MCF 10A (cell line): ENCODE results near the gene ARG1. TPM values are rescaled to one million over a fixed set of nuclear protein-coding genes. Genes with fewer than 3 reads are reported as not detected.

ENCODE experiments used
- BruUV-seq: library from RNA; stranded (reverse); fragments of 400-500 nt; replicated peaks from 2 replicates; lab custom pipeline; 2021; lab: Mats Ljungman, UMichigan
- CTCF ChIA-PET: fragments of 300-600 bp; sonication (Branson Sonifier 250); formaldehyde crosslinking; extraction: SDS; loops from one replicate; lab custom pipeline; 2021; ENCODE audit warnings: antibody characterized with exemption, inconsistent platforms; lab: Yijun Ruan, JAX
- POLR2A ChIA-PET: fragments of 300-600, 350-650 bp; sonication (Branson Sonifier 250); formaldehyde crosslinking; extraction: SDS; loops from one replicate; lab custom pipeline; 2020; ENCODE audit warnings: antibody characterized with exemption, inconsistent platforms; lab: Yijun Ruan, JAX
- DNase-seq: peaks from one replicate; pipeline ENCODE4 v3.0.0-alpha.2; 2018; ENCODE audit not compliant: unreplicated experiment
- H3K27ac Mint-ChIP-seq: one replicate; pipeline ENCODE4 v1.8.0; 2022; ENCODE audit warnings: mild to moderate bottlenecking, low read depth, mixed read lengths; ENCODE audit not compliant: unreplicated experiment
- H3K27me3 Mint-ChIP-seq: one replicate; pipeline ENCODE4 v1.8.0; 2022; ENCODE audit warnings: mixed read lengths; ENCODE audit not compliant: insufficient read depth, unreplicated experiment
- H3K36me3 Mint-ChIP-seq: one replicate; pipeline ENCODE4 v1.8.0; 2022; ENCODE audit warnings: mild to moderate bottlenecking, moderate library complexity, mixed read lengths; ENCODE audit not compliant: insufficient read depth, unreplicated experiment
- H3K4me1 Mint-ChIP-seq: one replicate; pipeline ENCODE4 v1.8.0; 2022; ENCODE audit warnings: mixed read lengths; ENCODE audit not compliant: insufficient read depth, unreplicated experiment
- H3K4me3 Mint-ChIP-seq: one replicate; pipeline ENCODE4 v1.8.0; 2022; ENCODE audit warnings: mild to moderate bottlenecking, moderate library complexity, mixed read lengths; ENCODE audit not compliant: unreplicated experiment
- H3K9me3 Mint-ChIP-seq: one replicate; pipeline ENCODE4 v1.8.0; 2022; ENCODE audit warnings: mixed read lengths; ENCODE audit not compliant: unreplicated experiment
- intact Hi-C: fragments of 100-400 bp; cut with micrococcal nuclease; formaldehyde crosslinking; loops from 2 replicates; pipeline ENCODE4 v1.14.1; 2022
- total RNA-seq: library from RNA; stranded (reverse); gene quantifications from 2 replicates; pipeline ENCODE4 v1.2.3, GENCODE V29; 2022
- TF ChIP-seq, protein P1 (sequence below): fragments of 200-600 bp; IDR thresholded peaks from one replicate; pipeline ENCODE4 v1.8.0; 2022; ENCODE audit warnings: antibody characterized with exemption, mild to moderate bottlenecking; ENCODE audit not compliant: unreplicated experiment

The ARG1 gene
- total RNA-seq, 1 experiment from 2014 or later: not detected

DNA sequence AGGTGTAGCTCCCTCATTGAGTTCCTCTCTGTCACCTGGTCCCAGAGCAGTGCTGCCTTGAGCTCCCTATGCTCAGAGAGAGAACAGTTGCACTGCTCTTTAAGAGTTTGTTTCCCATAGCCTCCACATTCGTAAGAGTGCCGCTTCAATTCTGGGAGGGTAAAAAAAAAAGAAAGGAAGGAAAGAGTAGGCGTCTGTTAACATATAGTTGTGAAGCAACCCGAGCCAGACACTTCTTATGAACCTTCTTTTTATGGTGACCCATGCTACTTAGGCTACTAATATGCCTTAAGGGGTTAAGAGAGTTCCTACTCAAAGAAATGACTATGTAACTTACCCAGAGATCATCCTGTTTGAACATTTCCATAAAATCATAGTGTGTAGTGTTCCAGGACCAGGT lies 4.3 kb upstream of the ARG1 start:
- no peaks in the 10 kb centered on the region for H3K27me3 Mint-ChIP-seq
- TF ChIP-seq, protein P1, sequence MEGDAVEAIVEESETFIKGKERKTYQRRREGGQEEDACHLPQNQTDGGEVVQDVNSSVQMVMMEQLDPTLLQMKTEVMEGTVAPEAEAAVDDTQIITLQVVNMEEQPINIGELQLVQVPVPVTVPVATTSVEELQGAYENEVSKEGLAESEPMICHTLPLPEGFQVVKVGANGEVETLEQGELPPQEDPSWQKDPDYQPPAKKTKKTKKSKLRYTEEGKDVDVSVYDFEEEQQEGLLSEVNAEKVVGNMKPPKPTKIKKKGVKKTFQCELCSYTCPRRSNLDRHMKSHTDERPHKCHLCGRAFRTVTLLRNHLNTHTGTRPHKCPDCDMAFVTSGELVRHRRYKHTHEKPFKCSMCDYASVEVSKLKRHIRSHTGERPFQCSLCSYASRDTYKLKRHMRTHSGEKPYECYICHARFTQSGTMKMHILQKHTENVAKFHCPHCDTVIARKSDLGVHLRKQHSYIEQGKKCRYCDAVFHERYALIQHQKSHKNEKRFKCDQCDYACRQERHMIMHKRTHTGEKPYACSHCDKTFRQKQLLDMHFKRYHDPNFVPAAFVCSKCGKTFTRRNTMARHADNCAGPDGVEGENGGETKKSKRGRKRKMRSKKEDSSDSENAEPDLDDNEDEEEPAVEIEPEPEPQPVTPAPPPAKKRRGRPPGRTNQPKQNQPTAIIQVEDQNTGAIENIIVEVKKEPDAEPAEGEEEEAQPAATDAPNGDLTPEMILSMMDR: no peak

DNA sequence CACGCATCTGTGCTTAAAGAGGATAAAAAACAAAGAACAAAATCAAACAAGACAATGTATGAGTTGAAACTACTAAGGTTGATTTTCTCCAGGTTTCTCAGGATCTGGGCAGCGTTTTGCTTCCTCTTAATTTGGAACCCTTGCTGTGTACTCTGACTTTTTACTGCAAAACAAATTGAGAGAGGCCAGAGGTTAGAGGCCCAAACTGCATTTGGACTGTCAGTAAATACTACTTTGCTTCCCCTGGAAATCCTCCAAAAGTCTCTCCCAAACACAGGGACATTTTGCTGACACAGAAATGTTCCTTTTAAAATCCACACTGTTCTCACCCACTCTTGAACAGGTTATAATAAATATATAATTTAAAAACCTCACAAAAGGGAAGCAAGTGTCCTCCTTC lies 1.1 kb downstream of the ARG1 start:
- CTCF ChIA-PET: no interaction called here
- Mint-ChIP-seq H3K27me3 (no peaks in the 10 kb centered on the region), H3K36me3 (peaks cover 26% of the 10 kb centered on the region), H3K9me3 (no peaks in the 10 kb centered on the region), H3K4me1 (peaks cover 8% of the 10 kb centered on the region), H3K4me3 (no peak overlapping the region), H3K27ac (no peak overlapping the region)
- intact Hi-C loops: no loop called here
- BruUV-seq: no TSS peak
- POLR2A ChIA-PET: no interaction called here
- TF ChIP-seq, protein P1: no peak
- no peak for DNase-seq

More for the DNA sequence above, 4.3 kb upstream of the ARG1 start:
- H3K27ac Mint-ChIP-seq: no peak overlapping the region
- peaks cover 6% of the 10 kb centered on the region for H3K36me3 Mint-ChIP-seq
- POLR2A ChIA-PET: interaction anchor here (0.7 kb wide), 1 partner anchor 21 kb away, joined by 3 read pairs; no protein-coding TSS in a partner anchor
- H3K4me1 Mint-ChIP-seq: no peaks in the 10 kb centered on the region
- CTCF ChIA-PET: interaction anchor here (0.6 kb wide), 1 partner anchor 29 kb away, joined by 4 read pairs; no protein-coding TSS in a partner anchor
- BruUV-seq: no TSS peak
- H3K9me3 Mint-ChIP-seq: no peaks in the 10 kb centered on the region
- H3K4me3 Mint-ChIP-seq: no peak overlapping the region
- DNase-seq: no peak
- intact Hi-C loops: no loop called here

DNA sequence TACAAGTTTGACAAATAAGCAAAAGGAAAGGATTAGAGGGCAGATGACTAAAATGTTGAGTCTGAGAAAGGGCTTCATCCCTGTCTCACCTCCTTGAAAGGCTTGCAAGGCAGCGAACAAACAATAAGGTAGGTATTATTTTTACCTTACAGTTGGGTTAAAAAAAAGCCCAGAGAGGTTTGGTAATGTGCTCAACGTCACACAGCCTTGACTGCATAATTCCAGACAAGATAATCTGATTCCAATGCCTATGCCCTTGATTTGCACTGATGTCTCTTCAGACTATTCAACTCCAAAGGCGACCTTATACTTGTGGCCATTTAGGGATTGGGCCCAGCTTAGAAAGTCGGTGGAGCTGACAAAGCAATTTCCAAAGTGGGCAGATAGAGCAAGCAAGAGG lies 1.7 kb downstream of the ARG1 start:
- Mint-ChIP-seq H3K27ac (no peak overlapping the region), H3K4me1 (peaks cover 8% of the 10 kb centered on the region), H3K36me3 (peaks cover 31% of the 10 kb centered on the region), H3K27me3 (no peaks in the 10 kb centered on the region), H3K4me3 (no peak overlapping the region), H3K9me3 (no peaks in the 10 kb centered on the region)
- TF ChIP-seq, protein P1: no peak
- no TSS peak for BruUV-seq
- DNase-seq: no peak
- intact Hi-C loops: no loop called here
- ChIA-PET POLR2A (no interaction called here), CTCF (interaction anchor here (1.6 kb wide), 1 partner anchor 54 kb away, joined by 4 read pairs; the partner anchor contains the start of gene MED23)

- no peak for DNase-seq
- H3K36me3 Mint-ChIP-seq: peaks cover 44% of the 10 kb centered on the region
- H3K27ac Mint-ChIP-seq: no peak overlapping the region
- intact Hi-C loops: no loop called here
- no peaks in the 10 kb centered on the region for H3K27me3 Mint-ChIP-seq
- TF ChIP-seq, protein P1: no peak
- no TSS peak for BruUV-seq
- POLR2A ChIA-PET: interaction anchor here (0.8 kb wide), 1 partner anchor 9 kb away, joined by 3 read pairs; no protein-coding TSS in a partner anchor
- peaks cover 8% of the 10 kb centered on the region for H3K4me1 Mint-ChIP-seq
- H3K9me3 Mint-ChIP-seq: no peaks in the 10 kb centered on the region
- no peak overlapping the region for H3K4me3 Mint-ChIP-seq
- CTCF ChIA-PET: interaction anchor here (0.6 to 1.6 kb wide), 2 partner anchors 26 to 52 kb away, joined by 3 to 4 read pairs; partner anchors contain the start of gene MED23
Measured at GRCh38 chr6:131575834-131576478, 2.9 kb downstream of the ARG1 start.
